GM21528 (cell line): ENCODE results near the gene SMIM15.
A peak's percentile ranks its signal among the peaks of the same experiment; 100 is the strongest.
"Not testable (repeated sequence)": the region's sequence is repeated elsewhere in the genome, so short reads cannot be mapped to it uniquely, and the experiment has no call there.

ENCODE experiments used
- ATAC-seq: cut with Tn5 transposase; IDR thresholded peaks from one replicate; pipeline ENCODE4 v1.9.1; 2021; ENCODE audit warnings: mild to moderate bottlenecking, moderate library complexity; ENCODE audit not compliant: unreplicated experiment, low FRiP score

SMIM15 gene, protein sequence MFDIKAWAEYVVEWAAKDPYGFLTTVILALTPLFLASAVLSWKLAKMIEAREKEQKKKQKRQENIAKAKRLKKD

DNA sequence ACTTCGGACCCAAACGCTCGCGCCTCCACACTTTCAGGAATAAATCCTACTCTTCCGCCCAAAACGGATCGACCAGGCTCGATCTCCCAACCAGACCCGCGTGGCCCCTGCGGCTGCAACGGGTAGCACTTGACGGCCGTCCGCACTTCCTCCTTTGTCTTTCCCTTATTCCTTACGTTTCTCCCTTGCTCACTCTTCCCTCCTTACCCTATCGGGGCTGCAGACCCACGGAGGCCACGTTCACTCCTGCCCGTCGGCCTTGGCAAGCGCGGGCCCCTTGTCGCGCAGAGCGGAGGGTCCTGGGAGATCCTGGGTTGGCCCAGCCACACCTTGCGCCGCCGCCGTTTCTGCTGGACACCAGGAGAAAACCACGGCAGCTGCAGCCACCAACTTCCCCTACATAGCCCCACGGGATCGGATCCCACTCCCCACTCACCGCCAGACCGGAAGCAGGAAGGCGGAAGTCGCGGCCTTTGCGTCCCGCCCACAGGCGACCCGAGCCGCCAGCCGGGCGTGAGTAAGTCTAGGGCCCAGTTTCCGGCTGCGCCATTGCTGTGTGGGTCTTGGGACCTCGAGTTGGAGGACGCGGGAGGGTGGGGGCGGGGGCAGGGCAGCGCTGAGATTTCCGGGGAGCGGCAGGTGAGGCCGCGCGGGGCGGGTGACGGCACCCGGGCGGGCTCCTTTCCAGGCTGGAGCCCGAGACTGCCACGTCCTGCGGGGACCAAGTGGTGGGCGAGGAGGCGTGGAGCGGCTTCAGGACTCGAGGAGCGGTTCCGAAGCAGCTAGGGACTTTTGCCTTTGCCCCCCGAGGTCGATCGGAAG is at the start of gene SMIM15:
Gene SMIM15 (minus strand): TSS at position 459 of the 822 bp plus-strand sequence. CDS start 2,297 bp downstream, outside the sequence.
- peak; percentile 97 for ATAC-seq

DNA sequence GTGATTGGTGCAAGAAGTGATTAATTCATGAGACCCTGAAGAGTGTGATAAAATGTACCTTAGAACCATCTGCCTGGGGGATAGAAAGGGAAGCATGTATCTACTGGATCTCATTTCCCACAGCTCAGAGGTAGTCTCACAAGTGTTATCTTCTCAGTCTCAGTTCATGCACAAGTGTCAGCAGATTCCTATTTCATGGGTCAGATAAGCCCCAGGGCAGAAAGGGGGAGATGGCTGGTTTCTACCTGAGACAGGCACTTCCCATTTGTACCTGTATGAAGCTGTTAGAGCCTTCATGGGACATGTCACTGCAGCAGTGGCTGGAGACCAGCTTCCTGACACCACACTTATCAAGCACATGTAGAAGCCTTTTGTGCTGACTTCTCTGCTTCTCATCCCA is 45.6 kb upstream of the SMIM15 start:
- ATAC-seq: no peak

DNA sequence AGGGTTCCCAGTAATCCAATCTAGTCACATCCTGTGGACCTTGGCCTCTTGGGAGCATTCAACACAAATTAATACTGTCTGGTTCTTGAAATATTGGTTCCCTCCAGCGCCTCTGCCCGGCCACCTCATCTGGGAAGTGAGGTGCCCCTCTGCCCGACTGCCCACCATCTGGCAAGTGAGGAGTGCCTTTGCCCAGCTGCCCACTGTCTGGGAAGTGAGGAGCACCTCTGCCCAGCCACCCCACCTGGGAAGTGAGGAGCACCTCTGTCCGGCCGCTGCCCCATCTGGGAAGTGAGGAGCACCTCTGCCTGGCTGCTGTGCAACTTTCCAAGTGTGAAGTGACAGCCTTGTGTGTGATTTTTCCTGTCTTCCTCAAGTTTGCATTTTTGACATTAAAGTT is 42.7 kb upstream of the SMIM15 start:
- no peak for ATAC-seq

DNA sequence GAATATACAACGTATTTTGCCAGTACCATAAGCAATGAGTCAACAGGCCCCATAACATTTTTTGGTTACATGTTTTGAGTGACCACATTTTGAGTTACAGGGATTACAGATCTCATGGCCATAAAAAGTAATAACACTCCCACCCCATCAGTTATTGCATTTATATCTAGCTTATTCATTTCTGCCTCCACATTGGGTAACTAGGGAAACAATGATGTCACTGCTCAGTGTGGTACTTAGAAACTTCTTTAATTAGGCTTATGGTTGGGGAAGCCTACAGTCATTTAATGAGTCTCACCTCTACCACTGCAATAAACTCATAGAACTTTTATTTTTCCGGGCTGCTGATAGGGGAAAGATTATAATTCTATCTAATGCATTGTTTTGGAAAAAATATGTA is 39.9 kb upstream of the SMIM15 start:
- no peak for ATAC-seq

DNA sequence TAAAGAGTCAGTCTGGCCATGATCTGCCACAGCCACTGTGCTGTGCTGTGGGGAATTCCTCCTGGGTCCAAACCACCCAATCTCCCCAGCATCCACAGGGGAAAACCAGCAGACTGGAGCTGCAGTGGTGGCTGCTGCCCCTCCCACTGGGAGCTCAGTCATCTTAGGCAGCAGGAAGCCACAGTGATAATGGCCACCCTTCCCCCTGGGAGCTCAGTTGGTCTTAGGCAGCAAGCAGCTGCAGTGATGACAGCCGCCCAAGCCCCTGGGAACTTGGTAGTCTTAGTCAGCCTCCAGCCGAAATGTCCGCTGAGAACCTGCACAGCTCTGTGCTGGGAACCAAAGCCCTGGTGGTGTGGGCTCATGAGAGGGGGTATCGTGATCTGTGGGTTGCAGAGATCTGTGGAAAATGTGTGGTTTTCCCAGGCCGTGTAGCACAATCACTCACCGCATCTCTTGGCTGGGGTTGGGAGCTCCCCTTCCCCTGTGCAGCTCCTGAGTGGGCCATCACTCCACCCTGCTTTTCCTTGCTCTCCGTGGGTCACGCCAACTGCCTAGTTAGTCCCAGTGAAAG is 38.4 kb upstream of the SMIM15 start:
- ATAC-seq: no peak

DNA sequence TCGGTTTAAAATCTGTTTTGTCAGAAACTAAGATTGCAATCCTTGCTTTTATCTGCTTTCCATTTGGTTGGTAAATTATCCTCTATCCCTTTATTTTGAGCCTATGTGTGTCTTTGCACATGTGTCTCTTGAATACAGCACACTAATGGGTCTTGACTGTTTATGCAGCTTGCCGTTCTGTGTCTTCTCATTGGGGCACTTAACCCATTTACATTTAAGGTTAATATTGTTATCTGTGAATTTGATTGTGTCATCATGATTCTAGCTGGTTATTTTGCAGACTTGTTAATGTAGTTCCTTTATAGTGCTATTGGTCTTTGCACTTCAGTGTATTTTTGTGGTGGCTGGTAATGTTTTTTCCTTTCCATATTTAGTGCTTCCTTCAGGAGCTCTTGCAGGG is 36.3 kb upstream of the SMIM15 start:
- no peak for ATAC-seq

DNA sequence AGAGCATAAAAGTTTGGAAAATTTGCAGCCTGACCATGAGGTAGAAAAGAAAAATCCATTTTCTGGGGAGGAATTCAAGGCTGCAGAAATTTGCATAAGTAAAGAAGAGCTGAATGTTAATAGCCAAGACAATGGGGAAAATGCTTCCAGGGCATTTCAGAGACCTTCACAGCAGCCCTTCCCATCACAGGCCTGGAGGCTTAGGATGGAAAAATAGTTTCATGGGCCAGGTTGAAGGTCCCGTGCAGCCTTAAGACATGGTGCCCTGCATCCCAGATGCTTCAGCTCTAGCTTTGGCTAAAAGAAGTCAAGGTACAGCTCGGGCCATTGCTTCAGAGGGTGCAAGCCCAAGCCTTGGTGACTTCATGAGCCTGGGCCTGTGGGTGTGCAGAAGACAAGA is 25.6 kb upstream of the SMIM15 start:
- not testable (repeated sequence) for ATAC-seq

DNA sequence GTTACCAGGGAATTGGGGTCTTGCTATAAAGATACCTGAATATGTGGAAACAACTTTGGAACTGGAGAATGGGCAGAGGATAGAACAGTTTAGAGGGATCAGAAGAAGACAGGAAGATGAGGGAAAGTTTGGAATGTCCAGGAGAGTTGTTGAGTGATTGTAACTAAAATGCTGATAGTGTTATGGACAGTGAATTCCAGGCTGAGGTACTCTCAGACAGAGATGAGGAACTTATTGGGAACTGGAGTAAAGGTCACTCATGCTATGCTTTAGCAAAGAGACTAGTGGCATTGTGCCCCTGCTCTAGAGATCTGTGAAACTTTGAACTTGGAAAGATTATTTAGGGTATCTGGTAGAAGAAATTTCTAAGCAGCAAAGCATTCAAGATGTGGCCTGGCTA is 25.1 kb upstream of the SMIM15 start:
- not testable (repeated sequence) for ATAC-seq

DNA sequence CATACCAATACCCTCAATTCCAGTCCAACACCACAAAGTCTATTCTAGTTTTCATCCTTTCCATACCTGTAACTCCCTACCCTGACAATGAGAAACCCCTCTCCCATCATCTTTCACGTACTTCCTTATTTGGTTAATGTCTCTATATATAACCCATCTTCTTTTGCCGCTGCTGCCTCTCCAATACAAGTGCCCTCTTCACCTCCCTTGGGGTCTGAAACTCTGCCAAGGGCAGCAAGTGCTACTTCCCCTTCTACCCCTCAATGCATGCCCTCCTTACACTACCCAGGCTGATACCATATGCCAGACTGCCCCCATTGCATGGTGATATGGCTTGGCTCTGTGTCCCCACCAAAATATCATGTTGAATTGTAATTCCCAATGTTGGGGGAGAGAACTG is 24.4 kb upstream of the SMIM15 start:
- ATAC-seq: no peak

DNA sequence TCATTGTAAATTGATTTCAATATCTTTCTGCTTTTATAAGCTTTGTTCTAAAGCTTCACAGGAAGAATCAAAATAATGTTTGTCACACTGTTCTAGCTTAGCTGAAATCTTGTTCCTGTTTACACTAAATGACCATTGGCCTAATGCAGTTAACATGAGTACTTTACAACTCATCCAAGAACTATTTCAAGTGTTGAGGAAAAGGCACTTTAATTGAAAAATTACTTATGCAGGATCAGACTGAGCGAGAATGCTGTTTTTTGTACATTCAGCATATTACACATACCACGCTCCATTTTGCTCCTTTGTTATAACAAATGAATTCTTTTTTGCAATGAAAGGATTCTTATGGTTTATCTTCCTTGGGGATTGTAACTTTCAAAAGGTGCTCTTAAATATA is 22.4 kb upstream of the SMIM15 start:
- ATAC-seq: no peak

DNA sequence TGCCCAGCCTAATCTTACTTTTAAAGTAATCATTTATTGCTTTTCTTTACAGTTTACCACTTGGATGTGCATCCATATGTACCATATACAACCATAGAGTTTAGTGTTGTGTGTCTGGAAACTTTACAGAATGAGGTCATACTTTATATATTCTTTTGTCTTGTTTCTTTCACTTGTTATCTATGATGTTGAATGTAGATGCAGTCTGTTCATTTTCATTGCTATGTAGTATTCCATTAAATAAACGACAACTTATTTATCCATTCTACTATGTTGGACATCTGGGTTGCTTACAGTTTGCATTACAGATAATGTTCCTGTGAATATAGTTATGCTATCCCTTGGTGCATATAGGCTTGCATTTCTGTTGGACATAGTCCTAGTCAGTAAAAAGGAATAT is 21.3 kb upstream of the SMIM15 start:
- ATAC-seq: no peak

DNA sequence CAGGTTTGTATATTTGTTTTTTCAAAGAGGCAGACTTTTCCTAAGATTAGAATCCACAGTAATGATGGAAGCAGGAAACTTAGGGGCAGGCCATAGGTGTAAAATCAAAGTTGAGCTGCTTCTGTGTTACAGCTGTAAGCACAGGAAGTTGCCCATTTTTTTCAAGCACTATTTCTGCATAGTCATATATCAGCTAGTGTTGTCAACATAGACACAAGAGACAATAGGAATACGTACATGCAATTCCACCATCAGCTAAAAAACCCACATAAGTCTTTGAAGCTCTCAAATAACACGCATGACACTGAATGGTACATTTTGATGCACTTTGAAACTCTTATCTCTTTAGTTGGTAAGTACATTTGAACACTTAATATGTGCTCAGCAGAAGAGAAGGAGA is 20.2 kb upstream of the SMIM15 start:
- ATAC-seq: no peak

DNA sequence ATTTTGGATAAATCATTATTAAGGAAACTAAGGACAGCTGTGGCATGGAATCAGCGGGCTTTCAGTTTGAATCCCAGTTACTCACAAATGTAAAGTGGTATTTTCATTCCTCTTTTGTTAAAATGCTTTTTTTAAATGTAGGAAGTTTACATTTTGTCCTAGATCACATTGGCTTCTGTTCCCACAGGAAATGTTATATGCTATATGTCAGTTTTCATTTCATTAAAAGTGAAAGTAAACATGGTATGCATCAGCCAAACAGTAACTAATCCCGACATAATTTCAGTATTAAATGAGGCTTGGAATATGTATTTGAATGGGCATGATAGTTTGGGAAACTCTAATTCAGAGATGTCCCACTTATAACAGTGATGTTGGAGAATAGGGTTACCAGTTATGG is 18.6 kb upstream of the SMIM15 start:
- ATAC-seq: no peak

DNA sequence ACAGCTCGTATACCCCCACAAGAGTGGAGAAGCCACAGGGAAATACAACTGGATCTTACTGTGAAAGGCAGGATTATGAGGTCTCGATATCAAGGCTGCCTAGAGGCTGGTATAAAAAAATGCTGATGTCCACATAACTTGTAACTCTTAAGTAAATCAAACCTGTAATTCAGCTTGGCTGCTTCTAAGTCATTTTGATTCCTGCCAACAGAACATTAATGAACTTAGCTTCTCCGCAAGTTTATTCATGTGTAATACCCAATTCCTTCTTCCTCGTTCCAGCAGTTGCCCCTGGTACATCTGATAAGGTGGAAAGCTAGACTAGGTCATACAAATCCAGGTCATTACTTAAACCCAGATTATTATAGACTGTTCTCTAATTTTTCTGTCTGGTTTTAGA is 16.4 kb upstream of the SMIM15 start:
- no peak for ATAC-seq

DNA sequence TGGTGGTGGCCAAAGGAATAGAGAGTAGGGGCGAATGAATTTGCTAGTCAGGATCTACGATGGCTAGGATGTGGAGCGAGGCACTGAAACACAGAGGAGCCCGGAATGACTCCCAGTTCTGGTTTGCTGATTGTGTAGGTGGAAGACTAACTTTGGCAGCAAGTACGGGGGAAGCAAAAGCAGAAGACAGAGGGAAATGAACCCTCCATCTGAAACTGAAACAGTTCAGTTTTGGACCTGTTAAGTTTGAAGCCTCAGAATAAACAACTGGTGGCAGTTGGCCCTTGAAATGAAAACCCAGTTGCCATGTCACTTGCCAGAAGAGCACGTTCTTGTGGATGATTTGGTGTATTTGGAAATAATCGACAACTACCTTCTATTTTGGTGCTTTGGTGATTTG is 15.4 kb upstream of the SMIM15 start:
- peak; percentile 89 for ATAC-seq

DNA sequence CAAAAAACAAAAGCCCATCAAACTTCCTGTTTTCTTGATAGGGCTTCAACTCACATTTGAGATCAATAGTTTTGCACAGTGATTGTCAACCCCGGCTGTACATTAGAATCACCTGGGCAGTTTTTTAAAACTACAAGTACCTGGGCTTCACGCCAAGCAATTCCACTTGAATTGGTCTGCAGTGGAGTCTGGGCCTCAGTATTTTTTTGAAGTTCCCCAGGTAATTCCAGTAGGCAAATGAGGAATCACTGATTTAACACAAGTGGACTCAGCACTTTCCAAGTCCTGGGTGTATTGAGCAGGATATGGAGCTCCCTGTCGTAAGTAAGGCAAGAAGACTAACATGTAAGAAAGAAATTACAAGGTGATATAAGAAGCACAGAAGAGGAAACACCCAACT is 14.8 kb upstream of the SMIM15 start:
- ATAC-seq: no peak

DNA sequence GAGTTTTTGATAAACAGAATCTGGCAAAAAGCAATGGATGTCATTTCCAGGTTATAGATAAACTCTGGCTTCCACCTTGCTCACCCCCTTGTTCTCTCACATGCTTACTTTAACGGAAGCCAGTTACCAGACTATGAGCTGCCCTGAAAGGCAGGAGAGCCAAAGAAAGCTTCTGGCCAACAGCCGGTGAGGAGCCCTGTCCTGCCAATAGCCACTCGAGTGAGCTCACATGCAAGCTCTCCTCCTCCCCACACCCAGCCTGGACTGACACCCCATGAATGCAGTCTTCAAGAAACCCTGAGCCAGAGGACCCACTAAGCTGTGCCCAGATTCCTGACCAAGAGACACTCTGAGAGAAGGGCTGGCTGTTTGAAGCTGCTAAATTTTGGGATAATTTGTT is 14.4 kb upstream of the SMIM15 start:
- no peak for ATAC-seq

DNA sequence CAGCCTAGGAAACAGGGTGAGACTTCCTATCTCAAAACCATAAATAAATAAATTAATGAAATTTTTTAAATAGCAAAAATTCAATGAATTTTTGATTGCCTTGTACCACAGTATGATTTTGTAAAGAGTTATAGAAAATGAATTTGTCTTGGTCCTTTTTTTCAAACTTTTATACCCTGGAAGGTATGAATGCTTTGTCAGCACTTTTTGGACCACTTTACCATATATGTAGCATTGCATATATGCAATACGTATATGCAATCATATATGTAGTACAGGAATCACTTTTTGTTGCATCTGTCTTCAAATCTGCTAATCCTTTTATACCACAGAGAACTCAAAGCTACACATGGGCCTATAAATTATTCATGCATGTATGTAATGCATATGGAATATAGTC is 9.2 kb upstream of the SMIM15 start:
- no peak for ATAC-seq

DNA sequence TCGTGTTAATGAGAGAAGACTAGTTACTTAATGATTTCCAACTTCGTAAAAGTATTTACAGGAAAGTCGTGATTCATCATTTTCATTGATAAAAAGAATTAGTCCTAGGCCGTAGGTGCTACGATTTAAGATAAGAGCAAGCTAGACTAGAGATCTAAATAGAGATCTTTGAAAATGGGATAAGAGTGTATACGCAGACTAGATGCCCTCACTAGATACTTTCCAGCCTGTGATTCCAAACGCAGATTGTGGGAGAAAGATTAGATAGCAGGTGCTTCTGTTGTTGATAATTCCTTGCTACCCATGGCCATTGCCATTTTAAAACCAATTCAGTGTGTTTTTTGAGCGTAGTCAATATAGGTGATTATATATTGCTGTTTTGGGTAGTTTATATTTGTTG is 6.7 kb upstream of the SMIM15 start:
- no peak for ATAC-seq

DNA sequence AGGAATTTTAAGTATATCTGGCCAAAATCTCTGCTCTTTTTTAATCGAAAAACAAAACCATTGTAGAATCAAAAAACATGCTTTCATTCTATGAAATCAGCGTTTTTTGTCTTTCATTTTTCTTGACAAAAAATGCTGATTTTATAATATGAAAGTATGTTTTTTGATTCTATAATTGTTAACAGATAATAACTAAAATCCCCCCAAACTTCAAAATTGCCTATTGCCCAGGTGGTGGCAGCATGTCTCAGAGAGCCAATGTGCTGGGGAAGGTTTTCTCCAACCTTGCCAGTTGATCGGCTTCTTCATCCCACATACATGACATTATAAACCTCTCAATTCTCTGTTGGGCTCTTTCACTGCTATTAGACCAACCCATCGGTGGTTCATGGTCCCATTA is 5.1 kb upstream of the SMIM15 start:
- ATAC-seq: no peak

DNA sequence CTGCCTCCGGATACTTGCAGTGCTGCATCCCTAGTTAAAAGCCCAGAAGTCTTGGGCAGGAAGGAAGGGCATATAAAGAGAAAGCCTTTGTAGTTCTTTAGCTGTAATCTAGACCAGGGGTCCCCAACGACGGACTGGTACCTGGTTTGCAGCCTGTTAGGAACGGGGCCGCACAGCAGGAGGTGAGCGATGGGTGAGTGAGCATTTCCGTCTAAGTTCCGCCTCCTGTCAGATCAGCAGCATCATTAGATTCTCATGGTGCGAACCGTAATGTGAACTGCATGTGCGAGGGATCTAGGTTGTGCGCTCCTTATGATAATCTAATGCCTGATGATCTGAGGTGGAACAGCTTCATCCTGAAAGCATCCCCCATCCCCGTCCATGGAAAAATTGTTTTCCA is 1.6 kb upstream of the SMIM15 start:
- no peak for ATAC-seq
